ENCODE measurements around the gene KLHL18. TPM values are rescaled to one million over a fixed set of nuclear protein-coding genes. Genes with fewer than 3 reads are reported as not detected.
A peak's percentile ranks its signal among the peaks of the same experiment; 100 is the strongest.

Gene KLHL18
- polyA plus RNA-seq (2011; rRNA removed), result 17.4 and 20.1 TPM in 2 replicates
- 29.1 and 47.1 TPM in 2 replicates for polyA minus RNA-seq (2011; rRNA and poly(A)+ RNA removed)

GRCh38 chr3:47282424-47283192 is at the start of gene KLHL18, which contains the start of gene KIF9:
TSS of gene KLHL18 (plus strand) at chr3:47282944. CDS start at chr3:47282966, 22 bp downstream.
TSS of gene KIF9 (minus strand) at chr3:47282799. CDS start at chr3:47277374, 5,425 bp downstream.
- POLR2A ChIA-PET, result interaction anchor here (0.6 to 1.0 kb wide), 4 partner anchors 32 to 227 kb away, joined by 3 read pairs; no protein-coding TSS in a partner anchor
- H3K4me3 ChIP-seq (ENCODE audit: low read depth, low read length), result peak within 1 kb of the TSS; percentile 97
- CTCF ChIA-PET, result interaction anchor here (1.2 to 1.4 kb wide), 2 partner anchors 12 to 41 kb away, joined by 3 to 4 read pairs; no protein-coding TSS in a partner anchor
- peak; percentile 87 for DNase-seq (ENCODE audit: low read depth, low spot score)
- H3K9me3 ChIP-seq (ENCODE audit: control insufficient read depth, insufficient read depth, low read length), result peaks cover 2% of the 10 kb centered on the region; the same call in 1 of the 2 replicates
- H3K27ac ChIP-seq (ENCODE audit: low read depth, low read length), result peak within 1 kb of the TSS; percentile 99
- H3K27me3 ChIP-seq (ENCODE audit: control insufficient read depth, insufficient read depth, low read length), result no peaks in the 10 kb centered on the region
- no peak for TF ChIP-seq CTCF (IDR thresholded peaks at IDR 0.05; ENCODE audit: low read depth, low read length)

GRCh38 chr3:47238017-47238416 is 44.7 kb upstream of the KLHL18 start:
- Histone ChIP-seq H3K27me3 (ENCODE audit: control insufficient read depth, insufficient read depth, low read length) (no peaks in the 10 kb centered on the region), H3K27ac (ENCODE audit: low read depth, low read length) (no peak overlapping the region), H3K9me3 (ENCODE audit: control insufficient read depth, insufficient read depth, low read length) (no peaks in the 10 kb centered on the region), H3K4me3 (ENCODE audit: low read depth, low read length) (no peak overlapping the region)
- ChIA-PET POLR2A (no interaction called here), CTCF (no interaction called here)
- no peak for DNase-seq (ENCODE audit: low read depth, low spot score)
- TF ChIP-seq CTCF (IDR thresholded peaks at IDR 0.05; ENCODE audit: low read depth, low read length), result no peak

- no peak for TF ChIP-seq CTCF (IDR thresholded peaks at IDR 0.05; ENCODE audit: low read depth, low read length)
- H3K9me3 ChIP-seq (ENCODE audit: control insufficient read depth, insufficient read depth, low read length), result no peaks in the 10 kb centered on the region
- H3K27me3 ChIP-seq (ENCODE audit: control insufficient read depth, insufficient read depth, low read length), result no peaks in the 10 kb centered on the region
- CTCF ChIA-PET, result no interaction called here
- H3K27ac ChIP-seq (ENCODE audit: low read depth, low read length), result no peak overlapping the region
- POLR2A ChIA-PET, result no interaction called here
- no peak overlapping the region for H3K4me3 ChIP-seq (ENCODE audit: low read depth, low read length)
- no peak for DNase-seq (ENCODE audit: low read depth, low spot score)
These were observed 42.8 kb upstream of the KLHL18 start for GRCh38 chr3:47239929-47240328.

GRCh38 chr3:47243419-47244147 is 39.2 kb upstream of the KLHL18 start:
- Histone ChIP-seq H3K27me3 (ENCODE audit: control insufficient read depth, insufficient read depth, low read length) (peaks cover 4% of the 10 kb centered on the region), H3K27ac (ENCODE audit: low read depth, low read length) (no peak overlapping the region), H3K9me3 (ENCODE audit: control insufficient read depth, insufficient read depth, low read length) (no peaks in the 10 kb centered on the region), H3K4me3 (ENCODE audit: low read depth, low read length) (no peak overlapping the region)
- no peak for TF ChIP-seq CTCF (IDR thresholded peaks at IDR 0.05; ENCODE audit: low read depth, low read length)
- POLR2A ChIA-PET, result no interaction called here
- DNase-seq (ENCODE audit: low read depth, low spot score), result no peak
- CTCF ChIA-PET, result interaction anchor here (0.6 kb wide), 1 partner anchor 543 kb away, joined by 3 read pairs; no protein-coding TSS in a partner anchor

All from AG04450 (cell line).